Calu3 (cell line): ENCODE results near the gene TMEM151B. TPM values are rescaled to one million over a fixed set of nuclear protein-coding genes. Genes with fewer than 3 reads are reported as not detected.

Experiments used
- BruUV-seq: library from RNA; stranded (reverse); fragments of 400-500 nt; replicated peaks from 2 replicates; lab custom pipeline; 2021; lab: Mats Ljungman, UMichigan
- CTCF ChIA-PET: fragments of 300-600 bp; sonication (Branson Sonifier 250); formaldehyde crosslinking; loops from one replicate; lab custom pipeline; 2022; ENCODE audit warnings: antibody characterized with exemption; lab: Charles Lee
- DNase-seq: peaks from one replicate; pipeline ENCODE4 v3.0.0; 2022
- H3K27ac Mint-ChIP-seq: one replicate; pipeline ENCODE4 v1.8.0; 2022; ENCODE audit warnings: mixed read lengths; ENCODE audit not compliant: unreplicated experiment
- H3K27me3 Mint-ChIP-seq: one replicate; pipeline ENCODE4 v1.8.0; 2022; ENCODE audit warnings: mixed read lengths; ENCODE audit not compliant: unreplicated experiment
- H3K36me3 Mint-ChIP-seq: one replicate; pipeline ENCODE4 v1.8.0; 2022; ENCODE audit warnings: mild to moderate bottlenecking, moderate library complexity, mixed read lengths; ENCODE audit not compliant: insufficient read depth, unreplicated experiment
- H3K4me1 Mint-ChIP-seq: one replicate; pipeline ENCODE4 v1.8.0; 2022; ENCODE audit warnings: mild to moderate bottlenecking, low read depth, mixed read lengths; ENCODE audit not compliant: unreplicated experiment
- H3K4me3 Mint-ChIP-seq: one replicate; pipeline ENCODE4 v1.8.0; 2022; ENCODE audit warnings: mild to moderate bottlenecking, low read depth, moderate library complexity, mixed read lengths; ENCODE audit not compliant: unreplicated experiment
- H3K9me3 Mint-ChIP-seq: one replicate; pipeline ENCODE4 v1.8.0; 2022; ENCODE audit warnings: low read depth, mixed read lengths; ENCODE audit not compliant: unreplicated experiment
- intact Hi-C: fragments of 100-400 bp; cut with micrococcal nuclease; formaldehyde crosslinking; loops from one replicate; pipeline ENCODE4 v1.10.0; 2022; ENCODE audit not compliant: unreplicated experiment
- total RNA-seq: library from RNA; stranded (reverse); gene quantifications from 2 replicates; pipeline ENCODE4 v1.2.3, GENCODE V29; 2022
- TF ChIP-seq, protein P1 (sequence below): fragments of 200-600 bp; IDR thresholded peaks from one replicate; pipeline ENCODE4 v1.8.0; 2022; ENCODE audit warnings: antibody characterized with exemption; ENCODE audit not compliant: unreplicated experiment

The TMEM151B gene
- total RNA-seq, 1 experiment from 2014 or later = not detected

GRCh38 chr6:44237021-44237812 is 33.0 kb upstream of the TMEM151B start:
- BruUV-seq = TSS peak; percentile 92

GRCh38 chr6:44237813-44238433 is 32.3 kb upstream of the TMEM151B start:
- no TSS peak for BruUV-seq
- Mint-ChIP-seq H3K36me3 (peaks cover 50% of the 10 kb centered on the region), H3K4me1 (peaks cover 41% of the 10 kb centered on the region), H3K27ac (peak overlapping the region; percentile 91), H3K4me3 (peak overlapping the region; percentile 83), H3K9me3 (no peaks in the 10 kb centered on the region), H3K27me3 (no peaks in the 10 kb centered on the region)
- intact Hi-C loops = loop anchor here (1.0 to 5.0 kb wide), 3 partner anchors 17 to 141 kb away; no protein-coding TSS in a partner anchor
- TF ChIP-seq, protein P1, sequence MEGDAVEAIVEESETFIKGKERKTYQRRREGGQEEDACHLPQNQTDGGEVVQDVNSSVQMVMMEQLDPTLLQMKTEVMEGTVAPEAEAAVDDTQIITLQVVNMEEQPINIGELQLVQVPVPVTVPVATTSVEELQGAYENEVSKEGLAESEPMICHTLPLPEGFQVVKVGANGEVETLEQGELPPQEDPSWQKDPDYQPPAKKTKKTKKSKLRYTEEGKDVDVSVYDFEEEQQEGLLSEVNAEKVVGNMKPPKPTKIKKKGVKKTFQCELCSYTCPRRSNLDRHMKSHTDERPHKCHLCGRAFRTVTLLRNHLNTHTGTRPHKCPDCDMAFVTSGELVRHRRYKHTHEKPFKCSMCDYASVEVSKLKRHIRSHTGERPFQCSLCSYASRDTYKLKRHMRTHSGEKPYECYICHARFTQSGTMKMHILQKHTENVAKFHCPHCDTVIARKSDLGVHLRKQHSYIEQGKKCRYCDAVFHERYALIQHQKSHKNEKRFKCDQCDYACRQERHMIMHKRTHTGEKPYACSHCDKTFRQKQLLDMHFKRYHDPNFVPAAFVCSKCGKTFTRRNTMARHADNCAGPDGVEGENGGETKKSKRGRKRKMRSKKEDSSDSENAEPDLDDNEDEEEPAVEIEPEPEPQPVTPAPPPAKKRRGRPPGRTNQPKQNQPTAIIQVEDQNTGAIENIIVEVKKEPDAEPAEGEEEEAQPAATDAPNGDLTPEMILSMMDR = peak; percentile 99
- DNase-seq = peak; percentile 95
- CTCF ChIA-PET = interaction anchor here (0.7 to 1.7 kb wide), 9 partner anchors 8 to 141 kb away, joined by 3 to 16 read pairs (median 5); partner anchors contain the start of genes HSP90AB1, SLC29A1, SLC35B2 and TMEM63B

More at GRCh38 chr6:44237021-44237812, 33.0 kb upstream of the TMEM151B start:
- intact Hi-C loops = loop anchor here (1.0 to 5.0 kb wide), 2 partner anchors 16 to 140 kb away; no protein-coding TSS in a partner anchor
- Mint-ChIP-seq H3K27me3 (no peaks in the 10 kb centered on the region), H3K4me1 (peaks cover 41% of the 10 kb centered on the region), H3K4me3 (peak overlapping the region; percentile 83), H3K9me3 (no peaks in the 10 kb centered on the region), H3K27ac (peak overlapping the region; percentile 91), H3K36me3 (peaks cover 50% of the 10 kb centered on the region)
- CTCF ChIA-PET = interaction anchor here (0.6 to 1.7 kb wide), 11 partner anchors 9 to 141 kb away, joined by 3 to 16 read pairs (median 5); partner anchors contain the start of genes HSP90AB1, SLC29A1, SLC35B2 and TMEM63B
- TF ChIP-seq, protein P1 = no peak
- peak; percentile 99 for DNase-seq

DNA sequence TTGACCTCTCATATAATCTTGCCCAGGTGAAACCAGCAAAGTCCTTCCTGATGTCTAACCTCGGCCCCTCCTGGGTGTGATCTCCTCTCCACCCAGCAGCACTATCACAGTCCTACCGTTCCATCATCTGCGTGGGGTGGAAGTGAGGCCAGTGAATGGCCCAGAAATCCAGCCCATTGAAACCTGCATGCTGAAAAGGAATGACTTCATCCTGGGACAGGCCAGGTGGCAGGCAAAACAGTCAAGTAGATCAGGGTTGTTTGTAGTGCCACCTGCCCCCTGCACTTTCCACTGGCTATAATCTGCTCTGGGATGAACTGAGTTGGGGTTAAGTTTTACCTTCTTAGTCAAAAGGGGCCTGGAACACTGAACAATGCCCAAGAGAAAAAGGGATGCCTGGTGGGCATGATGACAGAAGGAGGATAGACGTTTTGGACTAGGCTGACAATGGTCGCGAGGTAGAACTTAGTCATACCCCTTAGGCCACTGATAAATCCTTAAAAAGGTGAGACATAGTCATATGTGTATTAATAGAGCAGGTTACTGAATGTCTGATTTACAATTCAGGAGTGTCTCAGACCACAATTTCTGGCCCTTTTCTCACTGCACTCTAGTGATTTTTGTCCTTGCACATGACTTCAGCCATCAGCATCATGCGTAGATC is 31.4 kb upstream of the TMEM151B start:
- intact Hi-C loops = loop anchor here (1.0 to 5.0 kb wide), 2 partner anchors 67 to 142 kb away; no protein-coding TSS in a partner anchor
- Mint-ChIP-seq H3K4me1 (peaks cover 35% of the 10 kb centered on the region), H3K27ac (peak overlapping the region; percentile 23), H3K27me3 (no peaks in the 10 kb centered on the region), H3K4me3 (peak overlapping the region; percentile 83), H3K36me3 (peaks cover 46% of the 10 kb centered on the region), H3K9me3 (no peaks in the 10 kb centered on the region)
- TSS peak; percentile 52 for BruUV-seq
- CTCF ChIA-PET = no interaction called here
- TF ChIP-seq, protein P1 = no peak
- no peak for DNase-seq

- peaks cover 41% of the 10 kb centered on the region for H3K36me3 Mint-ChIP-seq
- no peak overlapping the region for H3K27ac Mint-ChIP-seq
- no TSS peak for BruUV-seq
- intact Hi-C loops = no loop called here
- H3K27me3 Mint-ChIP-seq = no peaks in the 10 kb centered on the region
- TF ChIP-seq, protein P1 = no peak
- H3K4me1 Mint-ChIP-seq = peaks cover 23% of the 10 kb centered on the region
- CTCF ChIA-PET = interaction anchor here (1.2 kb wide), 1 partner anchor 13 kb away, joined by 5 read pairs; no protein-coding TSS in a partner anchor
- no peak for DNase-seq
- H3K9me3 Mint-ChIP-seq = no peaks in the 10 kb centered on the region
- H3K4me3 Mint-ChIP-seq = no peak overlapping the region
Observed at GRCh38 chr6:44243345-44243744, 26.9 kb upstream of the TMEM151B start.
